GM12878 (cell line): ENCODE data around the gene ALOXE3.

ENCODE experiments used
- FOXM1 ChIP-seq: IDR thresholded peaks from 2 replicates; pipeline ENCODE4 v1.6.1; 2012; ENCODE audit warnings: low read depth, mild to moderate bottlenecking, inconsistent platforms, low read length, moderate library complexity
- POLR2A ChIP-seq: IDR thresholded peaks from 2 replicates; pipeline ENCODE4 v1.6.1; 2011; ENCODE audit warnings: low read depth, mild to moderate bottlenecking, low read length
- TARDBP ChIP-seq: IDR thresholded peaks from 2 replicates; pipeline ENCODE4 v1.6.1; 2016; ENCODE audit warnings: borderline replicate concordance
- ZNF274 ChIP-seq: IDR thresholded peaks from one replicate; pipeline ENCODE4 v1.8.0; 2011; ENCODE audit not compliant: insufficient read length, insufficient read depth
- TF ChIP-seq, protein P1 (sequence below), 3 experiments: IDR thresholded peaks in 2 of 3; conservative IDR thresholded peaks in 1 of 3; 2 replicates each; pipeline ENCODE4 v1.5.1; 2011; ENCODE audit warnings: low read depth in 3 of 3, low read length in 3 of 3, mild to moderate bottlenecking in 3 of 3, control low read depth in 2 of 3, moderate library complexity in 2 of 3, inconsistent platforms in 1 of 3, mixed read lengths in 1 of 3; ENCODE audit not compliant: control insufficient read depth in 2 of 3, insufficient read depth in 1 of 3; ENCODE audit errors: extremely low read depth in 1 of 3
- TF ChIP-seq, protein P2 (sequence below): IDR thresholded peaks from 2 replicates; pipeline ENCODE4 v1.6.1; 2012; ENCODE audit warnings: improper control_type of control experiment, low read depth, low read length; ENCODE audit not compliant: insufficient replicate concordance

DNA sequence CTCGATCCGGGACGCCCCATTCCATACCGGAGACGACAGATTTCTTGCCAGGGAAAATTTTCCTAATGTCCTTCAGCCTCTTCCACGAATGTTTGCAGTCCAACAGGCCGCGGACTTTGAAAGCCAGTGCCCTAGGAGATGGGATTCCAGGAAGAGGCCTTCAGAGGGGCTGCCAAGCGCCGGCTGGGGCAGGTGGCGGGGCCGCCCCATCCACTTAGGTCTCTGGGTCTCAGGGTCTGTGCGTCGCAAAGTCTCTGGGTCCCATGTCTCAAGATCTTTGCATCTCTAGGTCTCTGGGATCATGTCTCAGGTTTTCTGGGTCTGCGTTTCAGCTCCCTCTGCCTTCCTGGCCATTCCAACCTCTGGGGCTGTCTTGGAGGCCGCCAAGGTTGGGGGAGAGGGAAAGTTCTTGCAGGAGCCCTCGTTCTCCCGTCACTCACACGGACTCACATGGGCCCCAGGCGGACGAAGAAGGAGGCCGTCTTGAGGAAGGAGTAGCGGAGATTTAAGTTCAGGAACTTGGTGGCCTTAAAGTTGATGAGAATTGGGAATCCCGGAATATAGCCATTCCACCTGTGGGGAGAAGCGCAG lies 38.0 kb downstream of the ALOXE3 start:
- TF ChIP-seq, protein P1, sequence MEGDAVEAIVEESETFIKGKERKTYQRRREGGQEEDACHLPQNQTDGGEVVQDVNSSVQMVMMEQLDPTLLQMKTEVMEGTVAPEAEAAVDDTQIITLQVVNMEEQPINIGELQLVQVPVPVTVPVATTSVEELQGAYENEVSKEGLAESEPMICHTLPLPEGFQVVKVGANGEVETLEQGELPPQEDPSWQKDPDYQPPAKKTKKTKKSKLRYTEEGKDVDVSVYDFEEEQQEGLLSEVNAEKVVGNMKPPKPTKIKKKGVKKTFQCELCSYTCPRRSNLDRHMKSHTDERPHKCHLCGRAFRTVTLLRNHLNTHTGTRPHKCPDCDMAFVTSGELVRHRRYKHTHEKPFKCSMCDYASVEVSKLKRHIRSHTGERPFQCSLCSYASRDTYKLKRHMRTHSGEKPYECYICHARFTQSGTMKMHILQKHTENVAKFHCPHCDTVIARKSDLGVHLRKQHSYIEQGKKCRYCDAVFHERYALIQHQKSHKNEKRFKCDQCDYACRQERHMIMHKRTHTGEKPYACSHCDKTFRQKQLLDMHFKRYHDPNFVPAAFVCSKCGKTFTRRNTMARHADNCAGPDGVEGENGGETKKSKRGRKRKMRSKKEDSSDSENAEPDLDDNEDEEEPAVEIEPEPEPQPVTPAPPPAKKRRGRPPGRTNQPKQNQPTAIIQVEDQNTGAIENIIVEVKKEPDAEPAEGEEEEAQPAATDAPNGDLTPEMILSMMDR (IDR thresholded peaks at IDR 0.05 in 2 of 3, conservative IDR thresholded peaks at IDR 0.05 in 1 of 3; ENCODE audit: control insufficient read depth in 2 of 3, extremely low read depth in 1 of 3, insufficient read depth in 1 of 3, low read depth in 3 of 3, low read length in 3 of 3), result no peak
- TF ChIP-seq POLR2A, result no peak
- TF ChIP-seq, protein P2, sequence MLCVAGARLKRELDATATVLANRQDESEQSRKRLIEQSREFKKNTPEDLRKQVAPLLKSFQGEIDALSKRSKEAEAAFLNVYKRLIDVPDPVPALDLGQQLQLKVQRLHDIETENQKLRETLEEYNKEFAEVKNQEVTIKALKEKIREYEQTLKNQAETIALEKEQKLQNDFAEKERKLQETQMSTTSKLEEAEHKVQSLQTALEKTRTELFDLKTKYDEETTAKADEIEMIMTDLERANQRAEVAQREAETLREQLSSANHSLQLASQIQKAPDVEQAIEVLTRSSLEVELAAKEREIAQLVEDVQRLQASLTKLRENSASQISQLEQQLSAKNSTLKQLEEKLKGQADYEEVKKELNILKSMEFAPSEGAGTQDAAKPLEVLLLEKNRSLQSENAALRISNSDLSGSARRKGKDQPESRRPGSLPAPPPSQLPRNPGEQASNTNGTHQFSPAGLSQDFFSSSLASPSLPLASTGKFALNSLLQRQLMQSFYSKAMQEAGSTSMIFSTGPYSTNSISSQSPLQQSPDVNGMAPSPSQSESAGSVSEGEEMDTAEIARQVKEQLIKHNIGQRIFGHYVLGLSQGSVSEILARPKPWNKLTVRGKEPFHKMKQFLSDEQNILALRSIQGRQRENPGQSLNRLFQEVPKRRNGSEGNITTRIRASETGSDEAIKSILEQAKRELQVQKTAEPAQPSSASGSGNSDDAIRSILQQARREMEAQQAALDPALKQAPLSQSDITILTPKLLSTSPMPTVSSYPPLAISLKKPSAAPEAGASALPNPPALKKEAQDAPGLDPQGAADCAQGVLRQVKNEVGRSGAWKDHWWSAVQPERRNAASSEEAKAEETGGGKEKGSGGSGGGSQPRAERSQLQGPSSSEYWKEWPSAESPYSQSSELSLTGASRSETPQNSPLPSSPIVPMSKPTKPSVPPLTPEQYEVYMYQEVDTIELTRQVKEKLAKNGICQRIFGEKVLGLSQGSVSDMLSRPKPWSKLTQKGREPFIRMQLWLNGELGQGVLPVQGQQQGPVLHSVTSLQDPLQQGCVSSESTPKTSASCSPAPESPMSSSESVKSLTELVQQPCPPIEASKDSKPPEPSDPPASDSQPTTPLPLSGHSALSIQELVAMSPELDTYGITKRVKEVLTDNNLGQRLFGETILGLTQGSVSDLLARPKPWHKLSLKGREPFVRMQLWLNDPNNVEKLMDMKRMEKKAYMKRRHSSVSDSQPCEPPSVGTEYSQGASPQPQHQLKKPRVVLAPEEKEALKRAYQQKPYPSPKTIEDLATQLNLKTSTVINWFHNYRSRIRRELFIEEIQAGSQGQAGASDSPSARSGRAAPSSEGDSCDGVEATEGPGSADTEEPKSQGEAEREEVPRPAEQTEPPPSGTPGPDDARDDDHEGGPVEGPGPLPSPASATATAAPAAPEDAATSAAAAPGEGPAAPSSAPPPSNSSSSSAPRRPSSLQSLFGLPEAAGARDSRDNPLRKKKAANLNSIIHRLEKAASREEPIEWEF, result no peak
- TF ChIP-seq ZNF274, result no peak
- TF ChIP-seq FOXM1, result no peak
- no peak for TF ChIP-seq TARDBP
